H1 (cell line): ENCODE measurements around the gene TCHP. TPM values are rescaled to one million over a fixed set of nuclear protein-coding genes. Genes with fewer than 3 reads are reported as not detected.

Experiments used
- CTCF ChIA-PET: fragments of 300-600 bp; sonication (Branson Sonifier 250); formaldehyde crosslinking; loops from one replicate; lab custom pipeline; 2021; ENCODE audit not compliant: partially characterized antibody; lab: Charles Lee
- POLR2A ChIA-PET: fragments of 300-600 bp; sonication (Branson Sonifier 250); formaldehyde crosslinking; loops from one replicate; lab custom pipeline; 2021; ENCODE audit warnings: inconsistent platforms; ENCODE audit not compliant: partially characterized antibody; lab: Charles Lee
- DNase-seq, 2 experiments: peaks; one replicate each; pipeline versions ENCODE4 v3.0.0 to v3.0.0-alpha.2; 2010 to 2022; ENCODE audit warnings: low spot score in 2 of 2, low read depth in 1 of 2, mixed read lengths in 1 of 2
- FAIRE-seq: peaks from 2 replicates; lab custom pipeline; 2011; peaks lifted over from hg19 to GRCh38; lab: Jason Lieb, UNC
- H2AFZ ChIP-seq: 2 replicates; pipeline ENCODE4 v1.8.1; 2012; ENCODE audit warnings: low read length, inconsistent platforms
- H2AK5ac ChIP-seq: 2 replicates; pipeline ENCODE4 v1.6.1; 2013; ENCODE audit warnings: low read depth, low read length
- H2BK120ac ChIP-seq: replicated peaks from 2 replicates; pipeline ENCODE3; 2013; ENCODE audit warnings: low read depth, low read length, inconsistent platforms
- H2BK12ac ChIP-seq: 2 replicates; pipeline ENCODE4 v1.6.1; 2013; ENCODE audit warnings: low read depth, low read length
- H2BK15ac ChIP-seq: 2 replicates; pipeline ENCODE4 v1.6.1; 2013; ENCODE audit warnings: low read length
- H2BK20ac ChIP-seq: 2 replicates; pipeline ENCODE4 v1.6.1; 2013; ENCODE audit warnings: low read length
- H2BK5ac ChIP-seq: 2 replicates; pipeline ENCODE4 v1.6.1; 2013; ENCODE audit warnings: low read depth, low read length
- H3K14ac ChIP-seq: 2 replicates; pipeline ENCODE4 v1.6.1; 2013; ENCODE audit warnings: inconsistent platforms; ENCODE audit not compliant: insufficient read length
- H3K18ac ChIP-seq: 2 replicates; pipeline ENCODE4 v1.6.1; 2013; ENCODE audit warnings: low read length; ENCODE audit errors: extremely low read depth
- H3K23ac ChIP-seq: 2 replicates; pipeline ENCODE4 v1.6.1; 2013; ENCODE audit warnings: inconsistent platforms; ENCODE audit not compliant: insufficient read length
- H3K23me2 ChIP-seq: 2 replicates; pipeline ENCODE4 v1.6.1; 2013; ENCODE audit warnings: low read depth, low read length
- H3K27ac ChIP-seq: 2 replicates; pipeline ENCODE4 v1.6.1; 2011; ENCODE audit warnings: low read depth, low read length, inconsistent platforms
- H3K27me3 ChIP-seq, 4 experiments: replicated peaks in 1 of 4; 1 replicate in 1 of 4; 2 replicates in 3 of 4; pipeline versions ENCODE4 v1.6.1 to v1.8.1; 2011 to 2013; ENCODE audit warnings: low read length in 3 of 4, mild to moderate bottlenecking in 3 of 4, inconsistent platforms in 2 of 4, mixed read lengths in 2 of 4, moderate library complexity in 1 of 4; ENCODE audit not compliant: control insufficient read depth in 3 of 4, insufficient read depth in 3 of 4; ENCODE audit errors: extremely low read depth in 1 of 4
- H3K36me3 ChIP-seq, 4 experiments: 2 replicates each; pipeline versions ENCODE4 v1.6.1 to v1.8.1; 2011 to 2013; ENCODE audit warnings: mild to moderate bottlenecking in 4 of 4, low read length in 3 of 4, moderate library complexity in 2 of 4, control low read depth in 1 of 4, inconsistent platforms in 1 of 4; ENCODE audit not compliant: insufficient read depth in 4 of 4, control insufficient read depth in 2 of 4
- H3K4ac ChIP-seq: replicated peaks from 2 replicates; pipeline ENCODE3; 2013; ENCODE audit warnings: low read length, low read depth, mixed read lengths, inconsistent platforms; ENCODE audit not compliant: insufficient read length
- H3K4me1 ChIP-seq, 4 experiments: replicated peaks in 1 of 4; 1 replicate in 1 of 4; 2 replicates in 3 of 4; pipeline versions ENCODE4 v1.6.1 to v1.8.1; 2011 to 2013; ENCODE audit warnings: low read length in 3 of 4, inconsistent platforms in 2 of 4, mixed read lengths in 1 of 4; ENCODE audit not compliant: insufficient read depth in 4 of 4, control insufficient read depth in 3 of 4
- H3K4me2 ChIP-seq, 2 experiments: 2 replicates each; pipeline versions ENCODE4 v1.6.1 to v1.8.1; 2011 to 2013; ENCODE audit warnings: low read depth in 2 of 2, low read length in 2 of 2, control low read depth in 1 of 2, inconsistent platforms in 1 of 2, mild to moderate bottlenecking in 1 of 2; ENCODE audit not compliant: insufficient read depth in 1 of 2
- H3K4me3 ChIP-seq, 4 experiments: fragments of 200-600, 300-600 bp in 1 of 4; sonication (generic), shearing (Covaris generic), sonication (Bioruptor Twin) in 1 of 4; 2 replicates each; pipeline versions ENCODE4 v1.5.1 to v1.8.1; 2011 to 2016; ENCODE audit warnings: low read length in 4 of 4, low read depth in 3 of 4, control low read depth in 2 of 4, inconsistent platforms in 2 of 4, mild to moderate bottlenecking in 2 of 4, mixed read lengths in 1 of 4, moderate library complexity in 1 of 4; ENCODE audit not compliant: insufficient read depth in 2 of 4; ENCODE audit errors: extremely low read depth in 1 of 4
- H3K56ac ChIP-seq: replicated peaks from 2 replicates; pipeline ENCODE3; 2013; ENCODE audit warnings: low read depth, mild to moderate bottlenecking, mixed read lengths, low read length, inconsistent platforms; ENCODE audit not compliant: insufficient read length
- H3K79me1 ChIP-seq: 2 replicates; pipeline ENCODE4 v1.6.1; 2013; ENCODE audit warnings: low read depth, low read length, control low read depth
- H3K79me2 ChIP-seq, 2 experiments: 2 replicates each; pipeline versions ENCODE4 v1.6.1 to v1.8.1; 2012 to 2013; ENCODE audit warnings: low read length in 2 of 2, mild to moderate bottlenecking in 2 of 2, inconsistent platforms in 1 of 2; ENCODE audit not compliant: insufficient read depth in 2 of 2, control insufficient read depth in 1 of 2
- H3K9ac ChIP-seq, 4 experiments: replicated peaks in 1 of 4; 1 replicate in 1 of 4; 2 replicates in 3 of 4; pipeline versions ENCODE4 v1.6.1 to v1.8.1; 2011 to 2013; ENCODE audit warnings: low read depth in 3 of 4, low read length in 3 of 4, control low read depth in 2 of 4, mild to moderate bottlenecking in 2 of 4, moderate library complexity in 2 of 4, inconsistent platforms in 1 of 4; ENCODE audit errors: extremely low read depth in 1 of 4
- H3K9me3 ChIP-seq, 2 experiments: 2 replicates each; pipeline versions ENCODE4 v1.6.1 to v1.8.1; 2012 to 2013; ENCODE audit warnings: mild to moderate bottlenecking in 2 of 2, moderate library complexity in 2 of 2, control low read depth in 1 of 2, inconsistent platforms in 1 of 2, low read depth in 1 of 2, low read length in 1 of 2, mixed read lengths in 1 of 2; ENCODE audit not compliant: insufficient read depth in 2 of 2
- H4K20me1 ChIP-seq, 2 experiments: replicated peaks in 1 of 2; 2 replicates each; pipeline versions ENCODE3 to v1.8.1; 2011 to 2013; ENCODE audit warnings: inconsistent platforms in 2 of 2, low read length in 2 of 2, mild to moderate bottlenecking in 1 of 2; ENCODE audit not compliant: insufficient read depth in 2 of 2, control insufficient read depth in 1 of 2
- H4K5ac ChIP-seq: 2 replicates; pipeline ENCODE4 v1.6.1; 2013; ENCODE audit warnings: low read length, low read depth, mixed read lengths, inconsistent platforms; ENCODE audit not compliant: insufficient read length
- H4K8ac ChIP-seq: 2 replicates; pipeline ENCODE4 v1.8.0; 2013; ENCODE audit warnings: mild to moderate bottlenecking, moderate library complexity, low read length, inconsistent platforms; ENCODE audit not compliant: insufficient read depth; ENCODE audit errors: extremely low read depth
- H4K91ac ChIP-seq: replicated peaks from 2 replicates; pipeline ENCODE3; 2013; ENCODE audit warnings: low read length, mixed read lengths, inconsistent platforms; ENCODE audit not compliant: insufficient read length
- EGR1 ChIP-seq: IDR thresholded peaks from 2 replicates; pipeline ENCODE4 v1.6.1; 2011; ENCODE audit warnings: low read depth, low read length, borderline replicate concordance
- MAFK ChIP-seq: IDR thresholded peaks from 2 replicates; pipeline ENCODE4 v1.6.1; 2012; ENCODE audit warnings: low read depth, mild to moderate bottlenecking, improper control_type of control experiment, low read length
- TAF7 ChIP-seq: optimal IDR thresholded peaks from 2 replicates; pipeline ENCODE3; 2011; ENCODE audit warnings: low read depth, mild to moderate bottlenecking, inconsistent platforms, low read length, moderate library complexity, borderline replicate concordance
- TEAD4 ChIP-seq: IDR thresholded peaks from 2 replicates; pipeline ENCODE4 v1.6.1; 2012; ENCODE audit warnings: low read depth, low read length, inconsistent platforms, mixed read lengths
- WGBS, 2 experiments: shearing (Covaris generic) in 1 of 2; methylation state at CpG; one replicate each; pipeline versions ENCODE4 v1.1.6 to v1.1.7; 2013 to 2015; ENCODE audit warnings: low lambda C conversion rate in 2 of 2, mixed read lengths in 2 of 2, inconsistent platforms in 1 of 2, low coverage in 1 of 2, missing lambda C conversion rate in 1 of 2; ENCODE audit not compliant: insufficient replicate concordance in 2 of 2, insufficient coverage in 1 of 2, insufficient read length in 1 of 2; ENCODE audit errors: extremely low coverage in 1 of 2, missing lambda C conversion rate in 1 of 2; 5-methylcytosine and 5-hydroxymethylcytosine counted together
- polyA plus RNA-seq, 7 experiments: library from polyadenylated mRNA; depleted of rRNA in 3 of 7; stranded (reverse) in 5 of 7; unstranded in 2 of 7; fragments of >200 nt in 5 of 7; fragments of 200-250 nt in 2 of 7; gene quantifications; 1 replicate in 5 of 7; 2 replicates in 1 of 7; 4 replicates in 1 of 7; pipeline versions ENCODE4 v1.2.1 to v1.2.3, GENCODE V29; 2011 to 2013; ENCODE audit warnings: missing spikeins in 2 of 7, mixed read lengths in 2 of 7
- total RNA-seq: library from RNA; stranded (reverse); fragmentation: NEBNext Ultra II Directional; extraction: Animal tissue kit (Norgen Biotek cat#: 25700); gene quantifications from 2 replicates; pipeline ENCODE4 v1.2.1, GENCODE V29; 2021

The TCHP gene
- total and polyA plus RNA-seq, 2 of the 8 experiments (the other 6 are each of a cell fraction or from before 2014, with no cell fraction given), result 2.8 to 4.5 TPM

GRCh38 chr12:109855377-109855776 lies 44.7 kb upstream of the TCHP start:
- H3K36me3 ChIP-seq, result peaks cover 0 to 2% (median 0%) of the 10 kb centered on the region in 4 experiments; a peak in 4 of 8 replicates
- no peak for DNase-seq
- no peak overlapping the region for H3K23ac ChIP-seq
- WGBS, 2 experiments, result 81% methylated on average over 14 of the region's 14 CpGs; no CpG with 5 or more reads in 1 of the 2 experiments
- H4K20me1 ChIP-seq, result no peaks in the 10 kb centered on the region
- H2BK20ac ChIP-seq, result no peak overlapping the region
- no peak overlapping the region for H3K4ac ChIP-seq
- TF ChIP-seq TEAD4 (no peak), MAFK (no peak), TAF7 (no peak), EGR1 (no peak)
- H2AK5ac ChIP-seq, result no peak overlapping the region
- no peaks in the 10 kb centered on the region for H3K23me2 ChIP-seq
- H2BK5ac ChIP-seq, result no peak overlapping the region
- no peaks in the 10 kb centered on the region for H3K27me3 ChIP-seq
- FAIRE-seq, result no peak
- H3K4me1 ChIP-seq, result no peaks in the 10 kb centered on the region
- H2BK120ac ChIP-seq, result no peak overlapping the region
- H3K4me3 ChIP-seq, result no peak overlapping the region
- no peak overlapping the region for H2AFZ ChIP-seq
- no peak overlapping the region for H4K8ac ChIP-seq
- no peak overlapping the region for H3K14ac ChIP-seq
- H3K9me3 ChIP-seq, result no peaks in the 10 kb centered on the region
- no peak overlapping the region for H3K4me2 ChIP-seq
- no peak overlapping the region for H4K5ac ChIP-seq
- no peak overlapping the region for H2BK12ac ChIP-seq
- no peak overlapping the region for H3K18ac ChIP-seq
- H3K27ac ChIP-seq, result no peak overlapping the region
- CTCF ChIA-PET, result interaction anchor here (2.3 to 9.4 kb wide), 7 partner anchors 10 to 72 kb away, joined by 7 to 86 read pairs (median 54); partner anchors contain the start of gene TCHP
- H3K79me1 ChIP-seq, result no peaks in the 10 kb centered on the region
- no peaks in the 10 kb centered on the region for H3K79me2 ChIP-seq
- H4K91ac ChIP-seq, result no peak overlapping the region
- no peak overlapping the region for H3K9ac ChIP-seq
- H2BK15ac ChIP-seq, result no peak overlapping the region
- no peak overlapping the region for H3K56ac ChIP-seq
- POLR2A ChIA-PET, result no interaction called here
